Renal pelvis (tissue), 12 donors: Measurements from ENCODE around the gene SNAP29. TPM values are rescaled to one million over a fixed set of nuclear protein-coding genes. Genes with fewer than 3 reads are reported as not detected.
"Not testable (repeated sequence)": the region's sequence is repeated elsewhere in the genome, so short reads cannot be mapped to it uniquely, and the experiment has no call there.

ENCODE experiments used
- DNase-seq: peaks from one replicate; pipeline ENCODE4 v3.0.0-alpha.2; 2013
- long read RNA-seq, 16 experiments: transcript quantifications; one replicate each; lab custom pipeline, GENCODE V29; 2026
- polyA plus RNA-seq, 3 donors: library from polyadenylated mRNA; unstranded; fragments of 120-200 nt; gene quantifications; one replicate each; pipeline ENCODE4 v1.2.1, GENCODE V29; 2013; ENCODE audit not compliant: insufficient read length in 3 of 3

Gene SNAP29
- polyA plus RNA-seq: 10 to 100 TPM; 28.1 to 35.5 (median 29.0) TPM
- long read RNA-seq, donor 1, full-length matches to known transcripts: 20 of 20 reads
- long read RNA-seq, donor 1, partial matches to known transcripts: 0 of 20 reads
- long read RNA-seq, donor 1, other reads (novel, unspliced or antisense): 0 of 20 reads
- long read RNA-seq, donor 2, full-length matches to known transcripts: 13 of 13 reads
- long read RNA-seq, donor 2, partial matches to known transcripts: 0 of 13 reads
- long read RNA-seq, donor 2, other reads (novel, unspliced or antisense): 0 of 13 reads
- long read RNA-seq, donor 3, full-length matches to known transcripts: 14 of 14 reads
- long read RNA-seq, donor 3, partial matches to known transcripts: 0 of 14 reads
- long read RNA-seq, donor 3, other reads (novel, unspliced or antisense): 0 of 14 reads
- long read RNA-seq, donor 4, full-length matches to known transcripts: 9 of 9 reads
- long read RNA-seq, donor 4, partial matches to known transcripts: 0 of 9 reads
- long read RNA-seq, donor 4, other reads (novel, unspliced or antisense): 0 of 9 reads
- long read RNA-seq, donor 5, full-length matches to known transcripts: 11 of 11 reads
- long read RNA-seq, donor 5, partial matches to known transcripts: 0 of 11 reads
- long read RNA-seq, donor 5, other reads (novel, unspliced or antisense): 0 of 11 reads
- long read RNA-seq, donor 6, full-length matches to known transcripts: 16 of 16 reads
- long read RNA-seq, donor 6, partial matches to known transcripts: 0 of 16 reads
- long read RNA-seq, donor 6, other reads (novel, unspliced or antisense): 0 of 16 reads
- long read RNA-seq, donor 7, full-length matches to known transcripts: 28 of 37 reads
- long read RNA-seq, donor 7, partial matches to known transcripts: 9 of 37 reads
- long read RNA-seq, donor 7, other reads (novel, unspliced or antisense): 0 of 37 reads
- long read RNA-seq, donor 8, full-length matches to known transcripts: 4 of 4 reads
- long read RNA-seq, donor 8, partial matches to known transcripts: 0 of 4 reads
- long read RNA-seq, donor 8, other reads (novel, unspliced or antisense): 0 of 4 reads
- long read RNA-seq, donor 9, full-length matches to known transcripts: 12 of 12 reads
- long read RNA-seq, donor 9, partial matches to known transcripts: 0 of 12 reads
- long read RNA-seq, donor 9, other reads (novel, unspliced or antisense): 0 of 12 reads
- long read RNA-seq, donor 10, full-length matches to known transcripts: 22 of 22 reads
- long read RNA-seq, donor 10, partial matches to known transcripts: 0 of 22 reads
- long read RNA-seq, donor 10, other reads (novel, unspliced or antisense): 0 of 22 reads
- long read RNA-seq, donor 11, full-length matches to known transcripts: 11 of 16 reads
- long read RNA-seq, donor 11, partial matches to known transcripts: 5 of 16 reads
- long read RNA-seq, donor 11, other reads (novel, unspliced or antisense): 0 of 16 reads
- long read RNA-seq, donor 12, full-length matches to known transcripts: 20 of 20 reads
- long read RNA-seq, donor 12, partial matches to known transcripts: 0 of 20 reads
- long read RNA-seq, donor 12, other reads (novel, unspliced or antisense): 0 of 20 reads
- long read RNA-seq, donor 13, full-length matches to known transcripts: 9 of 9 reads
- long read RNA-seq, donor 13, partial matches to known transcripts: 0 of 9 reads
- long read RNA-seq, donor 13, other reads (novel, unspliced or antisense): 0 of 9 reads
- long read RNA-seq, donor 14, full-length matches to known transcripts: 30 of 40 reads
- long read RNA-seq, donor 14, partial matches to known transcripts: 10 of 40 reads
- long read RNA-seq, donor 14, other reads (novel, unspliced or antisense): 0 of 40 reads
- long read RNA-seq, donor 15, full-length matches to known transcripts: 20 of 26 reads
- long read RNA-seq, donor 15, partial matches to known transcripts: 6 of 26 reads
- long read RNA-seq, donor 15, other reads (novel, unspliced or antisense): 0 of 26 reads
- long read RNA-seq, donor 16, full-length matches to known transcripts: 12 of 12 reads
- long read RNA-seq, donor 16, partial matches to known transcripts: 0 of 12 reads
- long read RNA-seq, donor 16, other reads (novel, unspliced or antisense): 0 of 12 reads

DNA sequence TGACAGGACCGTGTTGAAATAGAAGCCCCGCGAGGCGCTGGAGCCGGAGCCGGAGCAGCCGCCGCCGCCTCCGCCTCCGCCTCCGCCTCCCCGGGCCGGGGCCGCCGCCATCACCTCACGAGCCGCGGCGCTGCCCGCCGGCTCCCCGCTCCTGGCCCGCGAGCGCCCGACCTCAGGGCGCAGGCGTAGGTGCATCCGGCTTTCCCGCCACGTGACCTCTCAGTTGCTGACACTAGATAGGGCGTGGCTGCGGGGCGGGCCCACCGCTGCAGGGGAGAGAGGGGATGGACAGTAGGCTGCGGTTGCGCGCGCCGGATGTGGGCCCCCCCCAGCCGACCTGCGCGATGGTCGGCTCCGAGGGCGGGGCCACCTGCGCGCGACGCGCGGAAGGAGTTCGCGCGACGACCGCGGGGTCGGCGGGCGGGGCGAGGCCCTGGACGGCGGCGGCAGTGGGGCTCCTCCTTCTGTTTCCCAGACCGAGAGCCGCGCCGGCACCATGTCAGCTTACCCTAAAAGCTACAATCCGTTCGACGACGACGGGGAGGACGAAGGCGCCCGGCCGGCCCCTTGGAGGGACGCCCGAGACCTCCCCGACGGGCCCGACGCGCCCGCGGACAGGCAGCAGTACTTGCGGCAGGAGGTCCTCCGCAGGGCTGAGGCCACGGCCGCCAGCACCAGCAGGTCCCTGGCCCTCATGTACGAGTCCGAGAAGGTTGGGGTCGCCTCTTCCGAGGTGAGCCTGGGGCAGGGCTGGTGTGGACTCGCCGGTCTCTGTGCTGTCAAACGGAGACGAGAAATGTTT lies at the start of gene SNAP29, which contains the start of gene PI4KA:
SNAP29 (plus strand) TSS at position 393 of the 802 bp plus-strand sequence; CDS start at position 497, 104 bp downstream.
PI4KA (minus strand) TSS at position 197 of the 802 bp plus-strand sequence; CDS start at position 111, 86 bp downstream.
- peak; percentile 97 for DNase-seq

DNA sequence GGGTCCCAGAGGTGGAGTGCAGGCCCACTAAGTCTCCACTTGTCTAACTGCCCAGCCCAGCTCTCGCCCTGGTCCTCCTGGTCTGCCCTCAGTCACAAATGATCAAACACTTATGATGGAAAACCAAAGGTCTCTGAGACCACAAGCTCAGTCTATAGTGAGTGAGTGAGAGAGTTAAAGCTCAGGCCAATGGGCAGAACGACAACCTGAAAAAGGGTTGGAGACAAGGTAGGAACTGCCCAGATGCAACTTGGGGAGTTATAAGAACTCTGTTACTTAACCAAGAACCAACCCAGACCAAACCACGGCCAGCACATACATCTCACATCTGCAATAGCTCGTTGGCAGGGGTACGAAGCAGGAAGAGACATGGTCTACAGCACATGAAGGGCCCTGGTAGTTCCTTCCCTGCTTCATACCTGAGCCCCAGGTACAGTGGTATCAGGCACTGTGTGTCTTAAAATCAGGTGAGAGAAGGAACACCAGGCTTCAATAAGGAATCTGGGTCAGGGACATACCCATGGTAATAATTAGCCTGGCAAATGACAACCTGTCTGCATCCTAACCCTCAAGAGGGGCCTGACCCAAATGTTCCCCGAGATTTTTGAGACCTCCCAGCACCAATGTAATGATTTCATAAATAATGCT lies 49.1 kb upstream of the SNAP29 start:
- no peak for DNase-seq

DNA sequence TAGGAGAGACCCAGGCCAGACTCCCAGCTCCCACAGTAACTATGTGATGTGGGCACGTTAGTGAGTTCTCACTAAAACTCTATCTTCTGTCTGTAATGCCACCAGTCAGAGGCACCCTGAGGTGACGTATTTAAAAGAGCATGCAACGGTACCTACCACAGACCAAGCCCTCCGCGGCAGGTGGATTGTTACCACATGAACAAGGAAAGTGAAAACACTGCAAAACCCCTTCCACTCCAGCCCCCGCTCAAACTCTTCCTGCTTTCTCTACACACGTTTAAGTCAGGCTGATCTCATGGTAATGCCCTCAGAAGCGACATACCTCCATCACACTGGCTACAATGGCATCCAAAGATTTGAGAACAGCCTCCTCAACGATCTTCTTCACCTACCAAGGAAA lies 48.2 kb upstream of the SNAP29 start:
- DNase-seq: no peak

DNA sequence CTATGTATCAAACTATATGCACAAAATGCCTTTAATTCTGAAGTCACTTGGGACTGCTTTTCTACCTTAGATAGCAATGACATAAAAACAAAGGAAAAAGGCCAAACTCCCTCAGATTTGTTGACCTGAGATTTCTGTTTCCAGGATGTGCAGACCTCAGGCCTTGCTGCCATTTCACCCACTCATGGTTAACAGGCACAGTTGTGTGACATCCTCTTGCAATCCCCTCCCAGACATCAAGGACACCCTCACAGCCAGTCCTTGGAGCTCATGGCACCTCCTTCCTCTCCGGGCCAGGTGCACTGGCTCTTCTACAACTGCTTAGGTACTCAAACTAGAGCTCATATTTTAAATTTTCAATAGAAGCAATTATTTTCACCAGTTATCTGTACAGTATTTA lies 47.6 kb upstream of the SNAP29 start:
- no peak for DNase-seq

DNA sequence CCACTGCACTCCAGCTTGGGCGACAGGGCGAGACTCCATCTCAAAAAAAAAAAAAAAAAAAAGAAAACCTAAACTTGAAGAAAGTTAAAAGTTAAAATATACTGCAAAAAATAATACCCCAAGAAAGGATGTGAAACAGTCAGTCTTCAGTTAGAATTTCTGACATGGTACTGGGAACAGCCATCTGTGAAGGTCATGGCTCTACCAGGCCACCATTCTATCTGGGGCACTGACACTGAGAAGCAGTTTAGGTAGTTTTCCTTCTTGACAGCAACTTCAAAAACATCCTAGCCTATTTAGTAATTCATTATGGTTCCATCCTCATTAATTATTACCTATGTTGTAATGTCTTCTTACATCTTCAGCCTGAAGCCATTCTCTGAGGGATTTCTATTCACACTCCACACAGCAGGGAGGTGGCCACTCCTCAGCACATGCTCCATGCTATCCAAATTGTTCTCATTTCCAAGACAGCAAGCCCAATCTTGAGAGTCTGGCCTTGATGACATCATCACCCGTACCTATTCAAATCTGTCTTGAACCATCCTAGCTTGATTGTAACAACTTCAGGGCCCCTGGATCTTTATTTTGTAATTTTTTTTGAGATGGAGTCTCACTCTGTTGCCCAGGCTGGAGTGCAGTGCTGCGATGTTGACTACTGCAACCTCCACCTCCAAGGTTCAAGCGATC lies 46.7 kb upstream of the SNAP29 start:
- DNase-seq: no peak

DNA sequence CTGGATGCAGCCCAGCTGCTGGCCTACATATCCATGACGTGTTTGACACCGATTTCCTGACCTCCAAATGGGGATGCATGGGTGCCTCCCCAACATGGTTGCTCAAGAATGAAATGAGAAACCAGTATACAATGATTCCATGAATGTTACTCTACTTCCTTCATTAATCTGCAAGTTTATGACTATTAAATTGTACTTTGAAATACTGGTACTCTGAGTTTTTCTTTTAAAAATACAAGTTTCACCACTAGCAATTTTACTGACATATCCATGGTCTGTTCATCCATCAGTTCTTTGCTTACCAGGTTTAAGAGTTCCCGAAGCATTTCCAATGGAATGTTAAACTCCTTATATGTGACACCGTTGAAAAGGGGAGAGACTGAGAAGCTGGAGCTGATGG lies 45.8 kb upstream of the SNAP29 start:
- DNase-seq: no peak

DNA sequence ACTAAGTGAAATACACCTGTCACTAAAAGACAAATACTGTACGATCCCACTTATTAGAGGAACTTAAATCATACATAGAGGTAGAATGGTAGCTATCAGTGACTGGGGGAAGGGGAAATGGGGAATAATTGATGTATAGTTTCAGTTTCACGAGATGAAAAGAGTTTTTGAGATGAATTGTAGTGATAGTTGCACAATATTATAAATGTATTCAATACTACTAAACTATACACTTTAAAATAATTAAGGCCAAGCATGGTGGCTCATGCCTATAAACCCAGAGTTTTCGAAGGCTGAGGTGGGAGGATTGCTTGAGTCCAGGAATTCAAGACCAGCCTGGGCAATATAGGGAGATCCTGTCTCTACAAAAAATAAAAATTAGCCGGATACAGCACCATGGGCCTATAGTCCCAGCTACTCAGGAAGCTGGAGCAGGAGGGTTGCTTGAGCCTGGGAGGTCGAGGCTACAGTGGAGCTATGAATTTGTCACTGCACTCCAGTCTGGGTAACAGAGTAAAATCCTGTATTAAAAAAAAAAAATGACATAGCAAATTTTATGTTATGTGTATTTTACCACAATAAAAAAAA lies 44.5 kb upstream of the SNAP29 start:
- no peak for DNase-seq

DNA sequence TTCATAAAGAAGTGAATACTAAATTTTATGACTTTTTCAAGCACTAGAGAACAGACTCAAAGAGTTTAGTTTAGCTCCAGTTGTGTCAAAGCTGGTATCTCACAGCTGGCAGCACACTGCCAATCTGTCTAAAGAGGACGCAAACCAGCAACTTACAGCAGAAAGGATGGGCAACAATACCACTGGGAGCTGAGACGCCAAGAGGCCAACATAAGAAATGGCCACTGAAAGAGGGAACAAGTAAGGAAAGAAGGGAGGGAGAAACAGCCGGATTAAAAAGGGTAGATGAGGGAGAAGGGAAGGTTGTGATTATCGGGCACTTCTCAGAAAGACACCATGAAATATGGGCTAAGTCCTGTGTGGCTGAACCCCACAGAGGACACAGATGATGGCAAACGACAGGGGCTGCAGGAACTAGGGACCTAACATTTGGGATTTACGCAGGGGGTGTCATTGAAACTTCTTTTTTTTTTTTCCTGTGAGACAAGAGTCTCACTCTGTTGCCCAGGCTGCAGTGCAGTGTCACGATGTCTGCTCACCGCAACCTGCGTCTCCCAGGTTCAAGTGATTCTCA lies 43.2 kb upstream of the SNAP29 start:
- DNase-seq: no peak

DNA sequence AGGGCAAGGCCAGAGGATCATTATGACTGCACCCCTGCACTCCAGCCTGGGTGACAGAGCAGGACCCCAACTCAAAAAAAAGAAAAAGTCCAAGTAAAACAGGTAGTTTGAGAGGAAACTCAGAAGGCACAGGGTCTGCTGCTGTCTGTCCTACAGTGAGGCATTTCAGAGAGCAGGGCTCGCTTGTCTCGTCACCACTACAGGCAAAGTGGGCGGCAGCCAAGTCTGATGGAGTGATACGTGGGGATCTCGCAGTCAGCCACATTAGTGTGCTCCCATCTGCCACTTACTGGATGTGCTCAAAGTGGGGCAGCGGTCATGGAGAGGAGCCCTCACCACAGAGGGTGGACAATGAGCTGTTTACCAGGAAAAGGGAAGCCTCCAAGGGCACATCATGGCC lies 42.2 kb upstream of the SNAP29 start:
- no peak for DNase-seq

DNA sequence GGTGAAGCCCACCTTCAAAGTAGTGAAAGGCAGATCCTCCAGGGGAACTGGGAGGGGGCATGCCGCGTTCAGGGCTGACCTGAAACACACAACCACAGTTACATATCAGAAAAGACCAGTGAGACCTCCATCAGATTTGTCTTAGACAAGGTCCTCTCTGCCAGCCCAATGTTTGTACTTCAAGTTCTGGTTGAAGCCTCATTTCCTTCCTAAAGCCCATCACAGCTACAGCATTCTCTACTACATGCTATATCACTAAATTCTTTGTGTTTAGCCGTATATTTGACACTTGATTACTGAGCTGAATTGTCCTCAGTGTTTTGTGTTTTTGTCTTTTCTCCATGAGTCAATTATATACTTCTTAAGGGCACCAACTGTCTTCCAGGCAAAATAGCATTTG lies 40.3 kb upstream of the SNAP29 start:
- DNase-seq: no peak

DNA sequence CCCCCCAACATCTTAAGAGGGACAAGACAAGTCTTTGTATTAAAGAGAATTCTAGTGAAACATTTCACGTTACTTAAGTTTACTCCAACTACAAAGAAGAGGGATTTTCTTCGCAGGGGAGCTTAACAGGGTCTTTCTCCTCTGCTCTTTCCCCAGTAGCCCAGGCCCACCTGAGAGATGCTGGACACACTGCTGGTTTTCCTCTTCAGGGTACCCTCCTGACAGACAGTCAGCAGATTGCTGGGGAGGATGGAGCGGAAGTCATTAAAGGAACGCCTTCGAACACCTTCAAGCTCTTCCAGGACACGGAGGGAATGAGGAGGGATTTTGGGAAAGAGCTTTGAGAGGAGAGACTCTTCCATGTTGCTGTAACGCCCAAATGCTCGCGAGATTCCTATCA lies 39.3 kb upstream of the SNAP29 start:
- no peak for DNase-seq

DNA sequence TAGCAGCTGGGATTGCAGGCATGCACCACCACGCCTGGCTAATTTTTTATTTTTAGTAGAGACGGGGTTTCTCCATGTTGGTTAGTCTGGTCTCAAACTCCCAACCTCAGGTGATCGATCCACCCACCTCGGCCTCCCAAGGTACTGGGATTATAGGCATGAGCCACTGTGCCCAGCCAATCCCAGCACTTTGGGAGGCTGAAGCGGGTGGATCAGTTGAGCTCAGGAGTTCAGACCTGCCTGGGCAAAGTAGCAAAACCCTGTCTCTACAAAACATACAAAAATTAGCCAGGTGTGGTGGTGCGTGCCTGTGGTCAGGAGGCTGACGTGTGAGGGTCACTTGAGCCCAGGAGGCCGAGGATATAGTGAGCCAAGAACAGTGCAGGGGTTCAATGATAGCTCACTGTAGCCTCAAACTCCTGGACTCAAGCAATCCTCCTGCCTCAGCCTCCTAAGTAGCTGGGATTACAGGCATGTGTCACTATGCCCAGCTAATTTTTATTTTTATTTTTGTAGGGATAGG lies 37.0 kb upstream of the SNAP29 start:
- not testable (repeated sequence) for DNase-seq

DNA sequence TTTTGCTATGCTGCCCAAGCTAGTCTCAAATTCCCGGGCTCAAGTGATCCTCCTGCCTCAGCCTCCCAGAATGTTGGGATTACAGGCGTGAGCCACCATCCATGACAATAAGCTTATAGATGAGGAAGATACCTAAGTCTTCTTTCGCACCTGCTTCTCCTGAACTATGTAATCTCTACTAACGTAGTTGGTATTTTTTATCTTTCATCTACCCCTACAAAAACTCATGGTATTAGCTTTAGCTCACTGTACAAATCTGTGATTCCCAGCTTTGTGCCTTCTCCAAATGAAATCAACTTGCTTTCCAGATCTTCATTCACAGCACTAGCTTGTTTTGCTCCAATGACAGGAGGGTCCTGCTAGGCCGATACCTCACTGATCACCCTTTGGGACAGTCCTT lies 36.6 kb upstream of the SNAP29 start:
- DNase-seq: no peak

DNA sequence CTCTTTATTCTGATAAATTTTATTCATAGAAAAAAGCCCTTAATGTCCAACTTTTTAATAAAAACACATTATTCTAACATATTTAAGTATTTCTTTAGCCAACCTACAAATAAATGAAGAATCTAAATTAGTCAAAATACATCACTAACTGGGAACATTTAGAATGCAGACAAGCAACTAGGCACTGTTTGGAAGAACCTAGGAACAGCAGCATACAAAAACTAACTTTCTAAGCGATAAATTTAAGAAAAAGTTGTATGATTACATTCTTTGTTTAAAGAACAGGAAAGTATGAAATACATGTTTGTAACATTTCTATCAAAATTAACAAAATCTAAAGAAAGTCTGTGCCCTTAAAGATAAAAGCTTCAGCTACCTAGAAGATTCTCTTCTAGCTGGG lies 35.5 kb upstream of the SNAP29 start:
- no peak for DNase-seq

DNA sequence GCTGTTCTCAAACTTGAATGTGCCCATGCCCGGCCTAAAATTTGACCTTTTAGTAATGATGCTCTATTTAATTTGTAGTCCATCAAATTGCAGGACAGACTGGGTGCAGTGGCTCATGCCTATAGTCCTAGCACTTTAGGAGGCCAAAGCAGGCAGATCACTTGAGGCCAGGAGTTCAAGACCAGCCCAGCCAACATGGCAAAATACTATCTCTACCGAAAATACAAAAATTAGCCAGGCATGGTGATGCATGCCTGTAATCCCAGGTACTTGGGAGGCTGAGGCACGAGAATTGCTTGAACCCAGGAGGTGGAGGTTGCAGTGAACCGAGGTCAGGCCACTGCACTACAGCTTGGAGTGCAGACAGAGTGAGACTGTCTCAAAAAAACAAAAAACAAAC lies 33.6 kb upstream of the SNAP29 start:
- not testable (repeated sequence) for DNase-seq

DNA sequence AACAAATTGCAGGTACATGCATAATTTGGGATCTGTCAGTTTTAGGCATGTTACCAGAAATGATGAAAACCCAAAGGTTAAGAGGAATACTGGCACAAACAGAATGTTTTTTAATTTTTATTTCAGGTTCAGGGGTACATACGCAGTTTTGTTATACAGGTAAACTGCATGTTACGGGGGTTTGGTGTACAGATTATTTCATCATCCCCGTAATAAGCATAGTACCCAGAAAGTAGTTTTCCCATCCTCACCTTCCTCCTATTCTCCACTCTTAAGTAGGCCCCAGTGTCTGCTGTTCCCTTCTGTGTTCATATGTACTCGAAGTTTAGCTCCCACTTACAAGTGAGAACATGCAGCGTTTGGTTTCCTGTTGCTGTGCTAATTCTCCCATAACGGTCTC lies 33.2 kb upstream of the SNAP29 start:
- no peak for DNase-seq
